22Rv1 (cell line): ENCODE data around the gene SLC22A31.

ENCODE experiments used
- H3K27ac ChIP-seq: fragments of 450-650 bp; 2 replicates; pipeline ENCODE4 v1.5.1; 2017
- CTCF ChIP-seq: fragments of 450-650 bp; IDR thresholded peaks from 2 replicates; pipeline ENCODE4 v1.5.1; 2017; ENCODE audit warnings: mild to moderate bottlenecking
- ZFX ChIP-seq: fragments of 450-650 bp; IDR thresholded peaks from 2 replicates; pipeline ENCODE4 v1.6.1; 2017; ENCODE audit warnings: antibody characterized with exemption, borderline replicate concordance

The SLC22A31 gene

GRCh38 chr16:89210165-89210903, 10.0 kb upstream of the SLC22A31 start:
- H3K27ac ChIP-seq, result no peak overlapping the region
- TF ChIP-seq ZFX, result no peak
- TF ChIP-seq CTCF, result no peak

- TF ChIP-seq CTCF (no peak), ZFX (no peak)
- H3K27ac ChIP-seq, result no peak overlapping the region
Measured at GRCh38 chr16:89209522-89210044, 9.2 kb upstream of the SLC22A31 start.

- no peak for TF ChIP-seq CTCF
- TF ChIP-seq ZFX, result no peak
- H3K27ac ChIP-seq, result no peak overlapping the region
Measured at GRCh38 chr16:89207993-89208392, 7.7 kb upstream of the SLC22A31 start.

GRCh38 chr16:89202422-89203215, 2.3 kb upstream of the SLC22A31 start:
- H3K27ac ChIP-seq, result no peak overlapping the region
- TF ChIP-seq ZFX (no peak), CTCF (no peak)

- no peak overlapping the region for H3K27ac ChIP-seq
- TF ChIP-seq CTCF, result no peak
- no peak for TF ChIP-seq ZFX
Measured at GRCh38 chr16:89201439-89202377, 1.4 kb upstream of the SLC22A31 start.

- no peak overlapping the region for H3K27ac ChIP-seq
- no peak for TF ChIP-seq CTCF
- TF ChIP-seq ZFX, result no peak
Measured at GRCh38 chr16:89200850-89201411, 594 bp upstream of the SLC22A31 start.
